H1 (cell line): ENCODE measurements around the gene STK26. TPM values are rescaled to one million over a fixed set of nuclear protein-coding genes. Genes with fewer than 3 reads are reported as not detected.
"Not testable (repeated sequence)": the region's sequence is repeated elsewhere in the genome, so short reads cannot be mapped to it uniquely, and the experiment has no call there.

Source experiments
- CTCF ChIA-PET: fragments of 300-600 bp; sonication (Branson Sonifier 250); formaldehyde crosslinking; loops from one replicate; lab custom pipeline; 2021; ENCODE audit not compliant: partially characterized antibody; lab: Charles Lee
- POLR2A ChIA-PET: fragments of 300-600 bp; sonication (Branson Sonifier 250); formaldehyde crosslinking; loops from one replicate; lab custom pipeline; 2021; ENCODE audit warnings: inconsistent platforms; ENCODE audit not compliant: partially characterized antibody; lab: Charles Lee
- DNase-seq, 2 experiments: peaks; one replicate each; pipeline versions ENCODE4 v3.0.0 to v3.0.0-alpha.2; 2010 to 2022; ENCODE audit warnings: low spot score in 2 of 2, low read depth in 1 of 2, mixed read lengths in 1 of 2
- FAIRE-seq: peaks from 2 replicates; lab custom pipeline; 2011; peaks lifted over from hg19 to GRCh38; lab: Jason Lieb, UNC
- H2AFZ ChIP-seq: 2 replicates; pipeline ENCODE4 v1.8.1; 2012; ENCODE audit warnings: low read length, inconsistent platforms
- H2AK5ac ChIP-seq: 2 replicates; pipeline ENCODE4 v1.6.1; 2013; ENCODE audit warnings: low read depth, low read length
- H2BK120ac ChIP-seq: replicated peaks from 2 replicates; pipeline ENCODE3; 2013; ENCODE audit warnings: low read depth, low read length, inconsistent platforms
- H2BK12ac ChIP-seq: 2 replicates; pipeline ENCODE4 v1.6.1; 2013; ENCODE audit warnings: low read depth, low read length
- H2BK15ac ChIP-seq: 2 replicates; pipeline ENCODE4 v1.6.1; 2013; ENCODE audit warnings: low read length
- H2BK20ac ChIP-seq: 2 replicates; pipeline ENCODE4 v1.6.1; 2013; ENCODE audit warnings: low read length
- H2BK5ac ChIP-seq: 2 replicates; pipeline ENCODE4 v1.6.1; 2013; ENCODE audit warnings: low read depth, low read length
- H3K14ac ChIP-seq: 2 replicates; pipeline ENCODE4 v1.6.1; 2013; ENCODE audit warnings: inconsistent platforms; ENCODE audit not compliant: insufficient read length
- H3K18ac ChIP-seq: 2 replicates; pipeline ENCODE4 v1.6.1; 2013; ENCODE audit warnings: low read length; ENCODE audit errors: extremely low read depth
- H3K23ac ChIP-seq: 2 replicates; pipeline ENCODE4 v1.6.1; 2013; ENCODE audit warnings: inconsistent platforms; ENCODE audit not compliant: insufficient read length
- H3K23me2 ChIP-seq: 2 replicates; pipeline ENCODE4 v1.6.1; 2013; ENCODE audit warnings: low read depth, low read length
- H3K27ac ChIP-seq: 2 replicates; pipeline ENCODE4 v1.6.1; 2011; ENCODE audit warnings: low read depth, low read length, inconsistent platforms
- H3K27me3 ChIP-seq, 4 experiments: replicated peaks in 1 of 4; 1 replicate in 1 of 4; 2 replicates in 3 of 4; pipeline versions ENCODE4 v1.6.1 to v1.8.1; 2011 to 2013; ENCODE audit warnings: low read length in 3 of 4, mild to moderate bottlenecking in 3 of 4, inconsistent platforms in 2 of 4, mixed read lengths in 2 of 4, moderate library complexity in 1 of 4; ENCODE audit not compliant: control insufficient read depth in 3 of 4, insufficient read depth in 3 of 4; ENCODE audit errors: extremely low read depth in 1 of 4
- H3K36me3 ChIP-seq, 4 experiments: 2 replicates each; pipeline versions ENCODE4 v1.6.1 to v1.8.1; 2011 to 2013; ENCODE audit warnings: mild to moderate bottlenecking in 4 of 4, low read length in 3 of 4, moderate library complexity in 2 of 4, control low read depth in 1 of 4, inconsistent platforms in 1 of 4; ENCODE audit not compliant: insufficient read depth in 4 of 4, control insufficient read depth in 2 of 4
- H3K4ac ChIP-seq: replicated peaks from 2 replicates; pipeline ENCODE3; 2013; ENCODE audit warnings: low read length, low read depth, mixed read lengths, inconsistent platforms; ENCODE audit not compliant: insufficient read length
- H3K4me1 ChIP-seq, 4 experiments: replicated peaks in 1 of 4; 1 replicate in 1 of 4; 2 replicates in 3 of 4; pipeline versions ENCODE4 v1.6.1 to v1.8.1; 2011 to 2013; ENCODE audit warnings: low read length in 3 of 4, inconsistent platforms in 2 of 4, mixed read lengths in 1 of 4; ENCODE audit not compliant: insufficient read depth in 4 of 4, control insufficient read depth in 3 of 4
- H3K4me2 ChIP-seq, 2 experiments: 2 replicates each; pipeline versions ENCODE4 v1.6.1 to v1.8.1; 2011 to 2013; ENCODE audit warnings: low read depth in 2 of 2, low read length in 2 of 2, control low read depth in 1 of 2, inconsistent platforms in 1 of 2, mild to moderate bottlenecking in 1 of 2; ENCODE audit not compliant: insufficient read depth in 1 of 2
- H3K4me3 ChIP-seq, 4 experiments: fragments of 200-600, 300-600 bp in 1 of 4; sonication (generic), shearing (Covaris generic), sonication (Bioruptor Twin) in 1 of 4; 2 replicates each; pipeline versions ENCODE4 v1.5.1 to v1.8.1; 2011 to 2016; ENCODE audit warnings: low read length in 4 of 4, low read depth in 3 of 4, control low read depth in 2 of 4, inconsistent platforms in 2 of 4, mild to moderate bottlenecking in 2 of 4, mixed read lengths in 1 of 4, moderate library complexity in 1 of 4; ENCODE audit not compliant: insufficient read depth in 2 of 4; ENCODE audit errors: extremely low read depth in 1 of 4
- H3K56ac ChIP-seq: replicated peaks from 2 replicates; pipeline ENCODE3; 2013; ENCODE audit warnings: low read depth, mild to moderate bottlenecking, mixed read lengths, low read length, inconsistent platforms; ENCODE audit not compliant: insufficient read length
- H3K79me1 ChIP-seq: 2 replicates; pipeline ENCODE4 v1.6.1; 2013; ENCODE audit warnings: low read depth, low read length, control low read depth
- H3K79me2 ChIP-seq, 2 experiments: 2 replicates each; pipeline versions ENCODE4 v1.6.1 to v1.8.1; 2012 to 2013; ENCODE audit warnings: low read length in 2 of 2, mild to moderate bottlenecking in 2 of 2, inconsistent platforms in 1 of 2; ENCODE audit not compliant: insufficient read depth in 2 of 2, control insufficient read depth in 1 of 2
- H3K9ac ChIP-seq, 4 experiments: replicated peaks in 1 of 4; 1 replicate in 1 of 4; 2 replicates in 3 of 4; pipeline versions ENCODE4 v1.6.1 to v1.8.1; 2011 to 2013; ENCODE audit warnings: low read depth in 3 of 4, low read length in 3 of 4, control low read depth in 2 of 4, mild to moderate bottlenecking in 2 of 4, moderate library complexity in 2 of 4, inconsistent platforms in 1 of 4; ENCODE audit errors: extremely low read depth in 1 of 4
- H3K9me3 ChIP-seq, 2 experiments: 2 replicates each; pipeline versions ENCODE4 v1.6.1 to v1.8.1; 2012 to 2013; ENCODE audit warnings: mild to moderate bottlenecking in 2 of 2, moderate library complexity in 2 of 2, control low read depth in 1 of 2, inconsistent platforms in 1 of 2, low read depth in 1 of 2, low read length in 1 of 2, mixed read lengths in 1 of 2; ENCODE audit not compliant: insufficient read depth in 2 of 2
- H4K20me1 ChIP-seq, 2 experiments: replicated peaks in 1 of 2; 2 replicates each; pipeline versions ENCODE3 to v1.8.1; 2011 to 2013; ENCODE audit warnings: inconsistent platforms in 2 of 2, low read length in 2 of 2, mild to moderate bottlenecking in 1 of 2; ENCODE audit not compliant: insufficient read depth in 2 of 2, control insufficient read depth in 1 of 2
- H4K5ac ChIP-seq: 2 replicates; pipeline ENCODE4 v1.6.1; 2013; ENCODE audit warnings: low read length, low read depth, mixed read lengths, inconsistent platforms; ENCODE audit not compliant: insufficient read length
- H4K8ac ChIP-seq: 2 replicates; pipeline ENCODE4 v1.8.0; 2013; ENCODE audit warnings: mild to moderate bottlenecking, moderate library complexity, low read length, inconsistent platforms; ENCODE audit not compliant: insufficient read depth; ENCODE audit errors: extremely low read depth
- H4K91ac ChIP-seq: replicated peaks from 2 replicates; pipeline ENCODE3; 2013; ENCODE audit warnings: low read length, mixed read lengths, inconsistent platforms; ENCODE audit not compliant: insufficient read length
- WGBS, 2 experiments: shearing (Covaris generic) in 1 of 2; methylation state at CpG; one replicate each; pipeline versions ENCODE4 v1.1.6 to v1.1.7; 2013 to 2015; ENCODE audit warnings: low lambda C conversion rate in 2 of 2, mixed read lengths in 2 of 2, inconsistent platforms in 1 of 2, low coverage in 1 of 2, missing lambda C conversion rate in 1 of 2; ENCODE audit not compliant: insufficient replicate concordance in 2 of 2, insufficient coverage in 1 of 2, insufficient read length in 1 of 2; ENCODE audit errors: extremely low coverage in 1 of 2, missing lambda C conversion rate in 1 of 2; 5-methylcytosine and 5-hydroxymethylcytosine counted together
- polyA plus RNA-seq, 7 experiments: library from polyadenylated mRNA; depleted of rRNA in 3 of 7; stranded (reverse) in 5 of 7; unstranded in 2 of 7; fragments of >200 nt in 5 of 7; fragments of 200-250 nt in 2 of 7; gene quantifications; 1 replicate in 5 of 7; 2 replicates in 1 of 7; 4 replicates in 1 of 7; pipeline versions ENCODE4 v1.2.1 to v1.2.3, GENCODE V29; 2011 to 2013; ENCODE audit warnings: missing spikeins in 2 of 7, mixed read lengths in 2 of 7
- total RNA-seq: library from RNA; stranded (reverse); fragmentation: NEBNext Ultra II Directional; extraction: Animal tissue kit (Norgen Biotek cat#: 25700); gene quantifications from 2 replicates; pipeline ENCODE4 v1.2.1, GENCODE V29; 2021

The STK26 gene
- total and polyA plus RNA-seq, 2 of the 8 experiments (the other 6 are each of a cell fraction or from before 2014, with no cell fraction given), result 24.2 to 98.2 TPM

DNA sequence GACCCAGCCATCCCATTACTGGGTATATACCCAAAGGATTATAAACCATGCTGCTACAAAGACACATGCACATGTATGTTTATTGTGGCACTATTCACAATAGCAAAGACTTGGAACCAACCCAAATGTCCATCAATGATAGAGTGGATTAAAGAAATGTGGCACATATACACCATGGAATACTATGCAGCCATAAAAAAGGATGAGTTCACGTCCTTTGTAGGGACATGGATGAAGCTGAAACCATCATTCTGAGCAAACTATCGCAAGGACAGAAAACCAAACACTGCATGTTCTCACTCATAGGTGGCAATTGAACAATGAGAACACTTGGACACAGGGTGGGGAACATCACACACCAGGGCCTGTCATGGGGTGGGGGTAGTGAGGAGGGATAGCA lies 12.9 kb upstream of the STK26 start:
- H3K27ac ChIP-seq, DNase-seq, H4K20me1 ChIP-seq, H3K9ac ChIP-seq, H3K4ac ChIP-seq, H2BK120ac ChIP-seq, POLR2A ChIA-PET, H3K4me2 ChIP-seq, H2BK12ac ChIP-seq, H3K36me3 ChIP-seq, H2BK5ac ChIP-seq, H3K18ac ChIP-seq, H3K27me3 ChIP-seq, H2BK15ac ChIP-seq, CTCF ChIA-PET, H3K14ac ChIP-seq, H3K4me1 ChIP-seq, H3K56ac ChIP-seq, H3K9me3 ChIP-seq, H4K8ac ChIP-seq, H3K79me1 ChIP-seq, H3K4me3 ChIP-seq, H2BK20ac ChIP-seq, H3K23ac ChIP-seq, H3K23me2 ChIP-seq, H3K79me2 ChIP-seq, FAIRE-seq, H2AFZ ChIP-seq, H4K91ac ChIP-seq, H2AK5ac ChIP-seq, H4K5ac ChIP-seq: not testable (repeated sequence)
- whole genome bisulfite sequencing, 2 experiments, result no CpG with 5 or more reads among the region's 2 CpGs
